Limb (tissue), 2 donors: ENCODE results near the gene ZNF239.
"Not testable (repeated sequence)": the region's sequence is repeated elsewhere in the genome, so short reads cannot be mapped to it uniquely, and the experiment has no call there.

Experiments
- DNase-seq, 2 donors: peaks; one replicate each; pipeline ENCODE4 v3.0.0-alpha.2; 2016; ENCODE audit errors: extremely low spot score in 2 of 2

ZNF239 gene

GRCh38 chr10:43574001-43574892, at the start of gene ZNF239:
TSS of gene ZNF239 (minus strand) at chr10:43574616. CDS start at chr10:43558079, 16,537 bp downstream.
- peak; percentile 90 to 92 for DNase-seq

GRCh38 chr10:43623351-43623750, 48.9 kb upstream of the ZNF239 start:
- no peak for DNase-seq

- DNase-seq: no peak
These were observed 47.6 kb upstream of the ZNF239 start for GRCh38 chr10:43622038-43622437.

GRCh38 chr10:43619368-43619767, 45.0 kb upstream of the ZNF239 start:
- DNase-seq: no peak

GRCh38 chr10:43616697-43617370, 42.4 kb upstream of the ZNF239 start:
- DNase-seq: no peak

GRCh38 chr10:43610636-43611035, 36.2 kb upstream of the ZNF239 start:
- DNase-seq: no peak

GRCh38 chr10:43607199-43607573, 32.8 kb upstream of the ZNF239 start:
- no peak for DNase-seq

- peak; percentile 80 to 86 for DNase-seq
These were observed 32.1 kb upstream of the ZNF239 start, which contains the start of gene ZNF485 for GRCh38 chr10:43606323-43607198. TSS of gene ZNF485 (plus strand) at chr10:43606438. CDS start at chr10:43607051, 613 bp downstream.

- DNase-seq: no peak
These were observed 31.5 kb upstream of the ZNF239 start for GRCh38 chr10:43605850-43606322.

GRCh38 chr10:43601576-43601975, 27.2 kb upstream of the ZNF239 start:
- DNase-seq: not testable (repeated sequence)

GRCh38 chr10:43599333-43599732, 24.9 kb upstream of the ZNF239 start:
- no peak for DNase-seq

- no peak for DNase-seq
These were observed 24.0 kb upstream of the ZNF239 start for GRCh38 chr10:43598446-43598845.

GRCh38 chr10:43596546-43596945, 22.1 kb upstream of the ZNF239 start:
- no peak for DNase-seq

GRCh38 chr10:43595739-43596298, 21.4 kb upstream of the ZNF239 start:
- DNase-seq: no peak

- peak in 1 of 2 donors; percentile 33 for DNase-seq
These were observed 20.7 kb upstream of the ZNF239 start for GRCh38 chr10:43594944-43595589.

- DNase-seq: no peak
These were observed 17.0 kb upstream of the ZNF239 start for GRCh38 chr10:43591303-43591904.

- not testable (repeated sequence) for DNase-seq
These were observed 12.3 kb upstream of the ZNF239 start for GRCh38 chr10:43586730-43587115.

- no peak for DNase-seq
These were observed 11.7 kb upstream of the ZNF239 start for GRCh38 chr10:43585981-43586729.

- no peak for DNase-seq
These were observed 10.6 kb upstream of the ZNF239 start for GRCh38 chr10:43585046-43585445.
